B cell (primary cell): ENCODE data around the gene TBX6. TPM values are rescaled to one million over a fixed set of nuclear protein-coding genes. Genes with fewer than 3 reads are reported as not detected.
A peak's percentile ranks its signal among the peaks of the same experiment; 100 is the strongest.

Experiments used
- ATAC-seq: fragments of 200-7000 bp; cut with Tn5 transposase; one replicate; pipeline ENCODE4 v1.10.0; 2021; ENCODE audit warnings: low read depth, mild to moderate bottlenecking, moderate number of reproducible peaks, moderate library complexity
- CTCF ChIA-PET: fragments of 350-600 bp; sonication (Branson Sonifier 250); formaldehyde crosslinking; loops from one replicate; lab custom pipeline; 2021; ENCODE audit warnings: antibody characterized with exemption, inconsistent platforms; lab: Charles Lee
- POLR2A ChIA-PET: fragments of 350-600 bp; sonication (Branson Sonifier 250); formaldehyde crosslinking; loops from one replicate; lab custom pipeline; 2021; ENCODE audit warnings: antibody characterized with exemption; lab: Charles Lee
- DNase-seq: peaks from one replicate; pipeline ENCODE4 v3.0.0; 2013
- H2AFZ ChIP-seq: 2 replicates; pipeline ENCODE4 v1.6.1; 2012; ENCODE audit warnings: mild to moderate bottlenecking, low read depth, low read length; ENCODE audit not compliant: insufficient read depth, poor library complexity, severe bottlenecking
- H3K27ac ChIP-seq, 2 donors: 1 replicate in 1 of 2; 2 replicates in 1 of 2; pipeline ENCODE4 v1.5.1; 2012 to 2013; ENCODE audit warnings: low read length in 2 of 2, mild to moderate bottlenecking in 2 of 2, moderate library complexity in 1 of 2
- H3K27me3 ChIP-seq, 4 experiments: fragments of 200-600 bp in 1 of 4; sonication (generic) in 1 of 4; replicated peaks in 1 of 4; 1 replicate in 2 of 4; 2 replicates in 2 of 4; pipeline versions ENCODE4 v1.6.1 to v1.7.0; 2013 to 2016; ENCODE audit warnings: low read length in 3 of 4, mild to moderate bottlenecking in 2 of 4, mixed read lengths in 1 of 4, moderate library complexity in 1 of 4; ENCODE audit not compliant: insufficient read depth in 4 of 4, control insufficient read depth in 3 of 4; ENCODE audit errors: control extremely low read depth in 1 of 4
- H3K36me3 ChIP-seq, 2 experiments: replicated peaks in 1 of 2; 1 replicate in 1 of 2; 2 replicates in 1 of 2; pipeline versions ENCODE4 v1.6.1 to v1.7.1; 2013; ENCODE audit warnings: low read length in 1 of 2; ENCODE audit not compliant: insufficient read depth in 2 of 2, control insufficient read depth in 1 of 2; ENCODE audit errors: control extremely low read depth in 1 of 2, extremely low read depth in 1 of 2
- H3K4me1 ChIP-seq, 2 donors: fragments of 200-600 bp in 1 of 2; sonication (generic) in 1 of 2; 1 replicate in 1 of 2; 2 replicates in 1 of 2; pipeline versions ENCODE4 v1.5.1 to v1.6.1; 2013 to 2017; ENCODE audit warnings: low read length in 2 of 2; ENCODE audit not compliant: control insufficient read depth in 2 of 2, insufficient read depth in 2 of 2
- H3K4me2 ChIP-seq: replicated peaks from 2 replicates; pipeline ENCODE3; 2012; ENCODE audit warnings: mild to moderate bottlenecking, low read depth, low read length; ENCODE audit not compliant: poor library complexity, severe bottlenecking
- H3K4me3 ChIP-seq, 5 experiments: fragments of 200-600 bp in 1 of 5; sonication (generic) in 1 of 5; 1 replicate in 3 of 5; 2 replicates in 2 of 5; pipeline versions ENCODE4 v1.5.1 to v1.7.0; 2011 to 2016; ENCODE audit warnings: low read length in 4 of 5, mild to moderate bottlenecking in 4 of 5, low read depth in 2 of 5, control low read depth in 1 of 5, moderate library complexity in 1 of 5; ENCODE audit not compliant: insufficient read depth in 1 of 5; ENCODE audit errors: control extremely low read depth in 1 of 5, extremely low read depth in 1 of 5
- H3K79me2 ChIP-seq: fragments of 200-600 bp; sonication (generic); one replicate; pipeline ENCODE4 v1.6.0; 2016; ENCODE audit warnings: low read length; ENCODE audit not compliant: control insufficient read depth, insufficient read depth
- H3K9ac ChIP-seq: fragments of 200-600 bp; sonication (generic); 2 replicates; pipeline ENCODE4 v1.6.1; 2017; ENCODE audit warnings: mild to moderate bottlenecking, low read length, moderate library complexity
- H3K9me3 ChIP-seq, 3 donors: one replicate each; pipeline versions ENCODE4 v1.6.1 to v1.7.1; 2013; ENCODE audit warnings: low read length in 2 of 3; ENCODE audit not compliant: control insufficient read depth in 2 of 3, insufficient read depth in 1 of 3; ENCODE audit errors: control extremely low read depth in 1 of 3
- H4K20me1 ChIP-seq: 2 replicates; pipeline ENCODE4 v1.6.0; 2012; ENCODE audit warnings: mild to moderate bottlenecking, low read length; ENCODE audit not compliant: insufficient read depth, control insufficient read depth, poor library complexity, severe bottlenecking
- H3K27ac Mint-ChIP-seq: one replicate; pipeline ENCODE4 v1.8.0; 2021; ENCODE audit warnings: mixed read lengths
- H3K27me3 Mint-ChIP-seq: one replicate; pipeline ENCODE4 v1.8.0; 2021; ENCODE audit warnings: mixed read lengths
- H3K4me1 Mint-ChIP-seq: one replicate; pipeline ENCODE4 v1.8.0; 2021; ENCODE audit warnings: mixed read lengths
- H3K4me3 Mint-ChIP-seq: one replicate; pipeline ENCODE4 v1.8.0; 2021; ENCODE audit warnings: mixed read lengths
- H3K9me3 Mint-ChIP-seq: one replicate; pipeline ENCODE4 v1.8.0; 2022; ENCODE audit warnings: mixed read lengths; ENCODE audit not compliant: insufficient read depth
- CTCF ChIP-seq: fragments of 200-600 bp; IDR thresholded peaks from one replicate; pipeline ENCODE4 v1.8.0; 2022; ENCODE audit warnings: antibody characterized with exemption, mild to moderate bottlenecking
- EZH2 ChIP-seq: IDR thresholded peaks from 2 replicates; pipeline ENCODE4 v1.6.1; 2012; ENCODE audit warnings: borderline replicate concordance, low read depth, mild to moderate bottlenecking, moderate library complexity, low read length; ENCODE audit not compliant: insufficient read depth, poor library complexity, severe bottlenecking
- WGBS: methylation state at CpG from one replicate; pipeline ENCODE4 v1.1.5; 2013; ENCODE audit warnings: missing lambda C conversion rate; ENCODE audit not compliant: insufficient coverage; 5-methylcytosine and 5-hydroxymethylcytosine counted together
- intact Hi-C: fragments of 100-400 bp; cut with micrococcal nuclease; formaldehyde crosslinking; loops from one replicate; pipeline ENCODE4 v1.10.0; 2022
- polyA plus RNA-seq: library from polyadenylated mRNA; depleted of rRNA; stranded (reverse); fragments of >200 nt; gene quantifications from 2 replicates; pipeline ENCODE4 v1.2.3, GENCODE V29; 2012
- total RNA-seq, 2 donors: library from RNA; stranded (reverse); fragments of 120-200 nt in 1 of 2; gene quantifications; 1 replicate in 1 of 2; 2 replicates in 1 of 2; pipeline versions ENCODE4 v1.2.3 to v1.2.4, GENCODE V29; 2013 to 2022

TBX6 gene
- total and polyA plus RNA-seq, 2 donors (not counting 1 experiment from before 2014, with no cell fraction given) = 1.4 to 5.4 TPM

GRCh38 chr16:30068333-30068732 lies 23.4 kb downstream of the TBX6 start:
- peaks cover 31% of the 10 kb centered on the region for H3K4me1 Mint-ChIP-seq
- Histone ChIP-seq H2AFZ (no peak overlapping the region), H3K4me2 (no peak overlapping the region), H3K4me1 (peaks cover 16 to 38% of the 10 kb centered on the region in 2 donors), H3K27me3 (no peaks in the 10 kb centered on the region), H3K36me3 (peaks cover 15 to 55% of the 10 kb centered on the region in 2 experiments), H3K27ac (peak overlapping the region in 1 of 2 donors; percentile 9), H4K20me1 (peaks cover 48% of the 10 kb centered on the region), H3K9ac (no peak overlapping the region), H3K79me2 (peaks cover 53% of the 10 kb centered on the region), H3K4me3 (no peak overlapping the region), H3K9me3 (no peaks in the 10 kb centered on the region)
- CTCF ChIA-PET = interaction anchor here (0.7 to 3.4 kb wide), 2 partner anchors 23 to 1513 kb away, joined by 3 to 18 read pairs; partner anchors contain the start of gene TBX6
- H3K27me3 Mint-ChIP-seq = no peaks in the 10 kb centered on the region
- H3K27ac Mint-ChIP-seq = peak overlapping the region; percentile 59
- H3K9me3 Mint-ChIP-seq = no peaks in the 10 kb centered on the region
- no peak for ATAC-seq
- H3K4me3 Mint-ChIP-seq = no peak overlapping the region
- TF ChIP-seq CTCF (no peak), EZH2 (no peak)
- DNase-seq = no peak
- 100% methylated on average over 5 of the region's 9 CpGs for WGBS
- POLR2A ChIA-PET = interaction anchor here (1.3 kb wide), 1 partner anchor 115 kb away, joined by 3 read pairs; the partner anchor contains the start of gene CORO1A
- intact Hi-C loops = loop anchor here (10.0 kb wide), 2 partner anchors 306 to 626 kb away; partner anchors contain the start of genes MYL11, SRCAP and TBC1D10B

GRCh38 chr16:30067584-30067916 lies 24.2 kb downstream of the TBX6 start:
- Histone ChIP-seq H3K4me3 (no peak overlapping the region), H3K9ac (no peak overlapping the region), H3K79me2 (peaks cover 53% of the 10 kb centered on the region), H3K27ac (no peak overlapping the region), H3K4me1 (peaks cover 16 to 42% of the 10 kb centered on the region in 2 donors), H3K36me3 (peaks cover 15 to 53% of the 10 kb centered on the region in 2 experiments), H2AFZ (no peak overlapping the region), H3K27me3 (no peaks in the 10 kb centered on the region), H3K4me2 (no peak overlapping the region), H3K9me3 (no peaks in the 10 kb centered on the region), H4K20me1 (peaks cover 48% of the 10 kb centered on the region)
- ChIA-PET POLR2A (no interaction called here), CTCF (interaction anchor here (0.7 to 3.4 kb wide), 3 partner anchors 24 to 1512 kb away, joined by 3 to 18 read pairs (median 3); partner anchors contain the start of gene TBX6)
- H3K9me3 Mint-ChIP-seq = no peaks in the 10 kb centered on the region
- peak overlapping the region; percentile 100 for H3K4me3 Mint-ChIP-seq
- H3K27ac Mint-ChIP-seq = peak overlapping the region; percentile 56
- ATAC-seq (no peak), DNase-seq (no peak)
- intact Hi-C loops = loop anchor here (10.0 kb wide), 2 partner anchors 307 to 627 kb away; partner anchors contain the start of genes MYL11, SRCAP and TBC1D10B
- no CpG with 5 or more reads among the region's 6 CpGs for WGBS
- no peaks in the 10 kb centered on the region for H3K27me3 Mint-ChIP-seq
- TF ChIP-seq EZH2 (no peak), CTCF (no peak)
- H3K4me1 Mint-ChIP-seq = peaks cover 31% of the 10 kb centered on the region
